ENCODE measurements around the gene FGF7.

Gene FGF7

GRCh38 chr15:49528289-49528688 lies 105.2 kb downstream of the FGF7 start:
- TF ChIP-seq CTCF (conservative IDR thresholded peaks at IDR 0.05; ENCODE audit: low read depth, low read length), result no peak
- no peak overlapping the region for H3K4me3 ChIP-seq (ENCODE audit: low read length)

GRCh38 chr15:49530092-49530491 lies 107.0 kb downstream of the FGF7 start:
- no peak for DNase-seq (ENCODE audit: low read depth)
- H3K4me3 ChIP-seq (ENCODE audit: low read length), result no peak overlapping the region
- TF ChIP-seq CTCF (conservative IDR thresholded peaks at IDR 0.05; ENCODE audit: low read depth, low read length), result no peak

More at GRCh38 chr15:49528289-49528688, 105.2 kb downstream of the FGF7 start:
- no peak for DNase-seq (ENCODE audit: low read depth)

Data from retinal pigment epithelial cell (primary cell).